K562 treated with DMSO at 1 percent for 24 hours (cell line): ENCODE data around the gene GRIK4. TPM values are rescaled to one million over a fixed set of nuclear protein-coding genes. Genes with fewer than 3 reads are reported as not detected.

Source experiments
- total RNA-seq: library from RNA; unstranded; fragments of 300-600 nt; gene quantifications from 2 replicates; pipeline ENCODE4 v1.2.3, GENCODE V29; 2022; ENCODE audit warnings: low read depth; ENCODE audit not compliant: insufficient read depth

Gene GRIK4, protein sequence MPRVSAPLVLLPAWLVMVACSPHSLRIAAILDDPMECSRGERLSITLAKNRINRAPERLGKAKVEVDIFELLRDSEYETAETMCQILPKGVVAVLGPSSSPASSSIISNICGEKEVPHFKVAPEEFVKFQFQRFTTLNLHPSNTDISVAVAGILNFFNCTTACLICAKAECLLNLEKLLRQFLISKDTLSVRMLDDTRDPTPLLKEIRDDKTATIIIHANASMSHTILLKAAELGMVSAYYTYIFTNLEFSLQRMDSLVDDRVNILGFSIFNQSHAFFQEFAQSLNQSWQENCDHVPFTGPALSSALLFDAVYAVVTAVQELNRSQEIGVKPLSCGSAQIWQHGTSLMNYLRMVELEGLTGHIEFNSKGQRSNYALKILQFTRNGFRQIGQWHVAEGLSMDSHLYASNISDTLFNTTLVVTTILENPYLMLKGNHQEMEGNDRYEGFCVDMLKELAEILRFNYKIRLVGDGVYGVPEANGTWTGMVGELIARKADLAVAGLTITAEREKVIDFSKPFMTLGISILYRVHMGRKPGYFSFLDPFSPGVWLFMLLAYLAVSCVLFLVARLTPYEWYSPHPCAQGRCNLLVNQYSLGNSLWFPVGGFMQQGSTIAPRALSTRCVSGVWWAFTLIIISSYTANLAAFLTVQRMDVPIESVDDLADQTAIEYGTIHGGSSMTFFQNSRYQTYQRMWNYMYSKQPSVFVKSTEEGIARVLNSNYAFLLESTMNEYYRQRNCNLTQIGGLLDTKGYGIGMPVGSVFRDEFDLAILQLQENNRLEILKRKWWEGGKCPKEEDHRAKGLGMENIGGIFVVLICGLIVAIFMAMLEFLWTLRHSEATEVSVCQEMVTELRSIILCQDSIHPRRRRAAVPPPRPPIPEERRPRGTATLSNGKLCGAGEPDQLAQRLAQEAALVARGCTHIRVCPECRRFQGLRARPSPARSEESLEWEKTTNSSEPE
- not detected in 2 replicates for total RNA-seq

DNA sequence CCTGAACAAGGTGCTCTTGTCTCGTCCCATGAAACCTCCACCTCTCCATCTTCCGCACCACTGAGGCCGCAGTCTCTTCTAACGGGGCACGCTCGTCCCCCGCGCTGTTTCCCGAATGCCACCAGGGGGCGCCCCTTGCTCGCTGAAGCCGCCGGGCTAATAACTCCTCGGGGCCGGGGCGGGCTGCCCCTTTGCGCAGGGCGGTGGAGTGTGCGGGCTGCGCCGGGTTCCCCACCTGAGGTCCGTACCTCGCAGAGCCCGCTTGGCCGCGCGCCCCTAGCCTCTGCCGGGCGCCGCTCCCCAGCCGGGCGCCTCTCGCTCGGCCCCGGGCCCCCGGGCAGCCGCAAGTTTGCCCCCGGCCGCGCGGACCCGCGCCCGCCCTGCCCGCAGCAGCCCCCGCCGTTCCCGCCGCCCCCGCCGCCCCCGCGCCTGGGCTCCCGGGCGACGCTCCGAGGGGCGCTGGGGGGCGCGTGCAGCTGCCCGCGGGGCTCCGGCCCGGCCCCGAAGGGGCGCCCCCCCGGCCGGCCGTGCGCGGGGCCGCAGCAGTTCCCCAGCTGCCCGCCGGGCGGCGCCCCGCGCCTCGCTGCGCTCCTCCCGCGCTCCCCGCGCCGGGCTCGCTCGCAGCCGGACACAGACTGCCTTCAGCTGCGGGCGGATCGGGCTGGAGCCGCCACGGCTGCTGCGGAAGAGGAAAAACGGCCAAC lies at the start of gene GRIK4:
Gene GRIK4, plus strand, starts transcription at position 633 of the 704 bp plus-strand sequence. CDS start 148,571 bp downstream, outside the sequence.

DNA sequence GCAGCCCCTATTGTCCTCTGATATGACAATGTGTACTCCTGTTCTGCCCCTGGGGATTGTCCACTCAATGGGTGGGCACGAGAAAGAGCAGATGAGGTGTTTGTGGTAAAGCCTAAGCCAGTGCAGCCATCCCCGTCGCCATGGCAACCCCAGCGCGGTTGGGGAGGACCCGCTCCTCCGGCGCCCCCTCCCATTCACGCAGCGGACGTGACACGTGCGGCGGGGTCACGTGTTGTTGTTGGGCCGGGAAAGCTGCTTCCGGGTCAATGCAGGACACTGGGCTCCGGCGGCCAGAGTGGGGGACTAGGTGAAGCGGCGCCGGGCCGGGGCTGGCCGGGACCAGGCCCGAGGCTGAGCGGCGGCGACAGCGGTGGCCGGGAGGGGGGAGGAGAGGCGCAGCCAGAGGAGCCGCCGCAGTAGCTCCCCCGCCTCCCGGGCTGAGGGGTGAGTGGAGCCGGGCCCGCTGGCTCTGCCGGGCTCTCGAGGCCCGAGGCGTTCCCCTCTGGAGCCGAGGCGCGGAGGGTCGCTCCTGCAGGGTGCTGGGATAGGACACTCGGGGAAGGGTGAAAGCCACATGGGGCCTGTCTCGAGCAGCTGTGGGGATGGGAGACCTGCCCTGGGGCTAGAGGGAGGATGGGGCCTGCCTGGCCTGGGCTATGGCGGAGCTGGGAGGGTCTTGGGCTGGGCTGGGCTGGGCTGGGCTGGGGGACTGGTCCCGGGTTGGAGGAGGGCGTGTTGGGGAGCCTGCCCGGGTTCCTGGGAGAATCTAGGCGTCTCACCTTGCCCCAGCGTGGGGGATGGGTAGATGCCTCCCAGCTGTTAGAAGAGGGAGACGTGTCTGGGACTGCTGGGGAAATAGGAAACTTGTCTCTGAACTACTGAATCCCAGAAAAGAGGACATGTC lies 512.6 kb downstream of the GRIK4 start, which contains the start of gene TBCEL:
Gene TBCEL, plus strand, starts transcription at position 255 of the 904 bp plus-strand sequence. CDS start 21,589 bp downstream, outside the sequence.

Other genes with a start within 250 kb of the GRIK4 start
- gene TLCD5, start 186.4 kb upstream of the GRIK4 start, total RNA-seq = 1.1 TPM in 2 replicates
- gene ARHGEF12, start 175.3 kb upstream of the GRIK4 start, total RNA-seq = 30.0 and 34.5 TPM in 2 replicates